Measurements from ENCODE around the gene NPLOC4.

Gene NPLOC4

GRCh38 chr17:81638683-81639082 lies 1.8 kb upstream of the NPLOC4 start:
- DNase-seq (ENCODE audit: low spot score) = no peak
- Histone ChIP-seq H3K79me1 (ENCODE audit: low read depth, low read length) (peaks cover 3% of the 10 kb centered on the region), H2BK12ac (ENCODE audit: low read length) (no peak overlapping the region), H3K9me3 (replicated peaks in 1 of 2; ENCODE audit: control insufficient read depth in 2 of 2, insufficient read depth in 1 of 2, low read depth in 1 of 2, low read length in 2 of 2) (no peaks in the 10 kb centered on the region), H3K36me3 (replicated peaks in 1 of 2; ENCODE audit: control insufficient read depth in 2 of 2, insufficient read depth in 2 of 2, low read length in 2 of 2) (no peaks in the 10 kb centered on the region), H3K4me2 (ENCODE audit: insufficient read depth, low read length, poor library complexity, severe bottlenecking) (no peak overlapping the region), H2BK120ac (ENCODE audit: low read depth, low read length) (no peak overlapping the region), H3K14ac (ENCODE audit: low read length) (no peak overlapping the region), H3K4me1 (ENCODE audit: control insufficient read depth in 2 of 2, insufficient read depth in 1 of 2, low read depth in 1 of 2, low read length in 2 of 2) (peaks cover 6 to 8% of the 10 kb centered on the region in 2 donors), H2AK5ac (ENCODE audit: low read depth, low read length) (no peak overlapping the region), H2AFZ (ENCODE audit: low read length) (no peak overlapping the region), H3K18ac (ENCODE audit: low read length) (no peak overlapping the region), H4K8ac (ENCODE audit: low read depth, low read length) (no peak overlapping the region), H3K9ac (ENCODE audit: low read depth, low read length, poor library complexity) (no peak overlapping the region), H3K23ac (ENCODE audit: low read depth, low read length, poor library complexity) (no peak overlapping the region), H4K91ac (ENCODE audit: low read depth, low read length, poor library complexity) (no peak overlapping the region), H3K27me3 (ENCODE audit: control insufficient read depth in 3 of 3, insufficient read depth in 3 of 3, low read depth in 1 of 3, low read length in 3 of 3) (no peaks in the 10 kb centered on the region), H3K27ac (replicated peaks; ENCODE audit: low read length) (no peak overlapping the region), H2BK5ac (ENCODE audit: low read length) (no peak overlapping the region), H2BK15ac (ENCODE audit: low read length) (no peak overlapping the region), H3K4ac (ENCODE audit: low read length) (no peak overlapping the region), H3K4me3 (ENCODE audit: low read length in 2 of 2) (no peak overlapping the region)
- whole genome bisulfite sequencing, 2 donors (ENCODE audit: extremely low coverage in 2 of 2, insufficient read length in 2 of 2, insufficient replicate concordance in 1 of 2) = no CpG with 5 or more reads among the region's 4 CpGs

DNA sequence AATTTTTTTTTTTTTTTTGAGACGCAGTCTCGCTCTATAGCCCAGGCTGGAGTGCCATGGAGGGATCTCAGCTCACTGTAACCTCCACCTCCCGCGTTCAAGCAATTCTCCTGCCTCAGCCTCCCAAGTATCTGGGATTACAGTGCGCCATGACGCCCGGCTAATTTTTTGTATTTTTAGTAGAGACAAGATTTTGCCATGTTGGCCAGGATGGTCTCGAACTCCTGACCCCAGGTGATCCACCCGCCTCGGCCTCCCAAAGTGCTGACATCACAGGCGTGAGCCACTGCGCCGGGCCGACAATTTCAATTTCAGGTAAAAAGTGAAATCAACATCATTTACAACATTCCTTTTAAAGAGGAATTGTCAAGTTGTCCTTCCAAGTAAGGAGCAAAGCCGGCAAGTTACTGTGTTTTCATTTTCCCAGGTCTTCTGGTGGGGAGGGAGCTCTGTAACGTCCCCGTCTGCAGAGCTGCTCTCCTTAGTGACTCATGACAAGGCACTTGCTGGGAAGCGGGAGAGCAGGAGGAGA lies 873 bp downstream of the NPLOC4 start:
- Histone ChIP-seq H3K36me3 (replicated peaks in 1 of 2; ENCODE audit: control insufficient read depth in 2 of 2, insufficient read depth in 2 of 2, low read length in 2 of 2) (peaks cover 2 to 11% of the 10 kb centered on the region in 2 donors), H3K79me1 (ENCODE audit: low read depth, low read length) (peaks cover 7% of the 10 kb centered on the region), H4K91ac (ENCODE audit: low read depth, low read length, poor library complexity) (no peak overlapping the region), H3K27me3 (ENCODE audit: control insufficient read depth in 3 of 3, insufficient read depth in 3 of 3, low read depth in 1 of 3, low read length in 3 of 3) (no peaks in the 10 kb centered on the region), H2AFZ (ENCODE audit: low read length) (peak overlapping the region; percentile 85), H3K27ac (replicated peaks; ENCODE audit: low read length) (peak overlapping the region; percentile 36), H2AK5ac (ENCODE audit: low read depth, low read length) (peak overlapping the region; percentile 92), H3K9me3 (replicated peaks in 1 of 2; ENCODE audit: control insufficient read depth in 2 of 2, insufficient read depth in 1 of 2, low read depth in 1 of 2, low read length in 2 of 2) (no peaks in the 10 kb centered on the region), H3K18ac (ENCODE audit: low read length) (no peak overlapping the region), H2BK15ac (ENCODE audit: low read length) (no peak overlapping the region), H2BK5ac (ENCODE audit: low read length) (peak overlapping the region; percentile 87), H3K4me2 (ENCODE audit: insufficient read depth, low read length, poor library complexity, severe bottlenecking) (peak overlapping the region; percentile 62), H3K4ac (ENCODE audit: low read length) (peak overlapping the region; percentile 66), H2BK120ac (ENCODE audit: low read depth, low read length) (no peak overlapping the region), H3K4me1 (ENCODE audit: control insufficient read depth in 2 of 2, insufficient read depth in 1 of 2, low read depth in 1 of 2, low read length in 2 of 2) (peaks cover 6 to 8% of the 10 kb centered on the region in 2 donors), H3K23ac (ENCODE audit: low read depth, low read length, poor library complexity) (peak overlapping the region; percentile 16), H2BK12ac (ENCODE audit: low read length) (peak overlapping the region; percentile 58), H3K4me3 (ENCODE audit: low read length in 2 of 2) (peak overlapping the region; percentile 82 to 99), H3K9ac (ENCODE audit: low read depth, low read length, poor library complexity) (peak overlapping the region; percentile 91), H3K14ac (ENCODE audit: low read length) (peak overlapping the region; percentile 6), H4K8ac (ENCODE audit: low read depth, low read length) (no peak overlapping the region)
- DNase-seq (ENCODE audit: low spot score) = no peak
- WGBS, 2 donors (ENCODE audit: extremely low coverage in 2 of 2, insufficient read length in 2 of 2, insufficient replicate concordance in 1 of 2) = no CpG with 5 or more reads among the region's 18 CpGs

GRCh38 chr17:81635431-81635830 lies 1.5 kb downstream of the NPLOC4 start:
- no peak overlapping the region for H2BK15ac ChIP-seq (ENCODE audit: low read length)
- no peak overlapping the region for H3K4ac ChIP-seq (ENCODE audit: low read length)
- WGBS, 2 donors (ENCODE audit: extremely low coverage in 2 of 2, insufficient read length in 2 of 2, insufficient replicate concordance in 1 of 2) = no CpG with 5 or more reads among the region's 5 CpGs
- H3K4me1 ChIP-seq (ENCODE audit: control insufficient read depth in 2 of 2, insufficient read depth in 1 of 2, low read depth in 1 of 2, low read length in 2 of 2) = peaks cover 6 to 8% of the 10 kb centered on the region in 2 donors
- no peak overlapping the region for H3K18ac ChIP-seq (ENCODE audit: low read length)
- H2BK12ac ChIP-seq (ENCODE audit: low read length) = no peak overlapping the region
- H3K36me3 ChIP-seq (replicated peaks in 1 of 2; ENCODE audit: control insufficient read depth in 2 of 2, insufficient read depth in 2 of 2, low read length in 2 of 2) = peaks cover 2 to 14% of the 10 kb centered on the region in 2 donors
- no peak overlapping the region for H3K14ac ChIP-seq (ENCODE audit: low read length)
- H4K91ac ChIP-seq (ENCODE audit: low read depth, low read length, poor library complexity) = no peak overlapping the region
- no peak overlapping the region for H2AFZ ChIP-seq (ENCODE audit: low read length)
- H3K4me3 ChIP-seq (ENCODE audit: low read length in 2 of 2) = peak overlapping the region in 1 of 2 donors; percentile 99
- no peak overlapping the region for H4K8ac ChIP-seq (ENCODE audit: low read depth, low read length)
- no peak overlapping the region for H3K23ac ChIP-seq (ENCODE audit: low read depth, low read length, poor library complexity)
- H3K27ac ChIP-seq (replicated peaks; ENCODE audit: low read length) = no peak overlapping the region
- H3K9ac ChIP-seq (ENCODE audit: low read depth, low read length, poor library complexity) = no peak overlapping the region
- H3K4me2 ChIP-seq (ENCODE audit: insufficient read depth, low read length, poor library complexity, severe bottlenecking) = no peak overlapping the region
- no peak for DNase-seq (ENCODE audit: low spot score)
- no peak overlapping the region for H2AK5ac ChIP-seq (ENCODE audit: low read depth, low read length)
- H2BK5ac ChIP-seq (ENCODE audit: low read length) = no peak overlapping the region
- H3K79me1 ChIP-seq (ENCODE audit: low read depth, low read length) = peaks cover 7% of the 10 kb centered on the region
- no peaks in the 10 kb centered on the region for H3K9me3 ChIP-seq (replicated peaks in 1 of 2; ENCODE audit: control insufficient read depth in 2 of 2, insufficient read depth in 1 of 2, low read depth in 1 of 2, low read length in 2 of 2)
- no peaks in the 10 kb centered on the region for H3K27me3 ChIP-seq (ENCODE audit: control insufficient read depth in 3 of 3, insufficient read depth in 3 of 3, low read depth in 1 of 3, low read length in 3 of 3)
- H2BK120ac ChIP-seq (ENCODE audit: low read depth, low read length) = no peak overlapping the region

GRCh38 chr17:81631482-81631881 lies 5.4 kb downstream of the NPLOC4 start:
- Histone ChIP-seq H3K23ac (ENCODE audit: low read depth, low read length, poor library complexity) (no peak overlapping the region), H3K4me1 (ENCODE audit: control insufficient read depth in 2 of 2, insufficient read depth in 1 of 2, low read depth in 1 of 2, low read length in 2 of 2) (peaks cover 6 to 8% of the 10 kb centered on the region in 2 donors), H3K4me3 (ENCODE audit: low read length in 2 of 2) (no peak overlapping the region), H2BK15ac (ENCODE audit: low read length) (no peak overlapping the region), H3K27me3 (ENCODE audit: control insufficient read depth in 3 of 3, insufficient read depth in 3 of 3, low read depth in 1 of 3, low read length in 3 of 3) (no peaks in the 10 kb centered on the region), H2AK5ac (ENCODE audit: low read depth, low read length) (no peak overlapping the region), H3K27ac (replicated peaks; ENCODE audit: low read length) (no peak overlapping the region), H3K14ac (ENCODE audit: low read length) (no peak overlapping the region), H3K9me3 (replicated peaks in 1 of 2; ENCODE audit: control insufficient read depth in 2 of 2, insufficient read depth in 1 of 2, low read depth in 1 of 2, low read length in 2 of 2) (no peaks in the 10 kb centered on the region), H4K8ac (ENCODE audit: low read depth, low read length) (no peak overlapping the region), H2BK5ac (ENCODE audit: low read length) (no peak overlapping the region), H3K36me3 (replicated peaks in 1 of 2; ENCODE audit: control insufficient read depth in 2 of 2, insufficient read depth in 2 of 2, low read length in 2 of 2) (peaks cover 8 to 52% of the 10 kb centered on the region in 2 donors), H3K4me2 (ENCODE audit: insufficient read depth, low read length, poor library complexity, severe bottlenecking) (no peak overlapping the region), H3K4ac (ENCODE audit: low read length) (no peak overlapping the region), H2AFZ (ENCODE audit: low read length) (no peak overlapping the region), H4K91ac (ENCODE audit: low read depth, low read length, poor library complexity) (no peak overlapping the region), H3K79me1 (ENCODE audit: low read depth, low read length) (peaks cover 7% of the 10 kb centered on the region), H3K18ac (ENCODE audit: low read length) (no peak overlapping the region), H3K9ac (ENCODE audit: low read depth, low read length, poor library complexity) (no peak overlapping the region), H2BK120ac (ENCODE audit: low read depth, low read length) (no peak overlapping the region), H2BK12ac (ENCODE audit: low read length) (no peak overlapping the region)
- no peak for DNase-seq (ENCODE audit: low spot score)
- WGBS, 2 donors (ENCODE audit: extremely low coverage in 2 of 2, insufficient read length in 2 of 2, insufficient replicate concordance in 1 of 2) = no CpG with 5 or more reads among the region's 7 CpGs
